GM12892 (cell line): ENCODE measurements around the gene TEX55.
"Not testable (repeated sequence)": the region's sequence is repeated elsewhere in the genome, so short reads cannot be mapped to it uniquely, and the experiment has no call there.

Experiments
- DNase-seq: peaks from one replicate; pipeline ENCODE4 v3.0.0; 2011; ENCODE audit not compliant: insufficient read length
- FAIRE-seq: peaks from 2 replicates; lab custom pipeline; 2011; peaks lifted over from hg19 to GRCh38; lab: Jason Lieb, UNC
- POLR2A ChIP-seq: IDR thresholded peaks from 2 replicates; pipeline ENCODE4 v1.6.1; 2011; ENCODE audit warnings: low read depth, low read length, control low read depth
- POLR2AphosphoS5 ChIP-seq: IDR thresholded peaks from 2 replicates; pipeline ENCODE4 v1.6.1; 2011; ENCODE audit warnings: low read depth, low read length, control low read depth
- TAF1 ChIP-seq: IDR thresholded peaks from 2 replicates; pipeline ENCODE4 v1.6.1; 2011; ENCODE audit warnings: low read depth, mild to moderate bottlenecking, control low read depth, low read length, borderline replicate concordance

Gene TEX55

DNA sequence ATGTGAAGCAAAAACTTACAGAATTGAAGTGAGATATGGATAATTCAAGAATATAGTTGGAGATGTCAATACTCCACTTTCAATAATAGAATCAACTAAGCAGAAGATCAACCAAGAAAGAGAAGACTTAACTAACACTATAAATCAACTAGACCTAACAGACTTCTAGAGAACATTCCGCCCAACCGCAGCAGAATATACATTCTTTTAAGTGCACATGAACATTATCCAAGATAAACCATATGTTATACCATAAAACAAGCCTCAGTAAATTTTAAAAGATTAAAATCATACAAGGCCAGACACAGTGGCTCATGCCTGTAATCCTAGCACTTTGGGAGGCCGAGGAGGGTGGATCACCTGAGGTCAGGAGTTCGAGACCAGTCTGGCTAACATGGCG lies 5.5 kb upstream of the TEX55 start:
- no peak for TF ChIP-seq TAF1
- no peak for TF ChIP-seq POLR2A
- TF ChIP-seq POLR2AphosphoS5 = no peak
- DNase-seq = no peak
- FAIRE-seq = no peak

DNA sequence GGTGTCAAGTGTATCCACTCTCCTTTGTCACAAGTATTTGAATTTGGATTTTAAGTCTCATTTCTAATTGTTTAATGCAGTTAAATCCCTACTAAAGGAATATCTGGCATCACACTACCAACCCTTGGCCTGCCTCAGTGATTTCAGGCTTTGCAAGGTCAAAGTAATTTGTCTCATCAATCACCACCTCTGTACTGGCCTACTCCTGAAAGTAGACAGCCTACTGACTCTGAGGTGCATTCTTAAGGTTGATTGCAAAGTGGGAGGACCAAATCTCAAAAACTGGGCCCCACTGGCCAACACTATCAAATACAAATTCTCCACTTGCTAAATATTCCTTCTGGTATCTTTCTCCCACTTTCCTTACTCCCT lies 851 bp upstream of the TEX55 start:
- FAIRE-seq (peak; percentile 9), DNase-seq (no peak)
- TF ChIP-seq POLR2A (no peak), POLR2AphosphoS5 (no peak), TAF1 (no peak)

DNA sequence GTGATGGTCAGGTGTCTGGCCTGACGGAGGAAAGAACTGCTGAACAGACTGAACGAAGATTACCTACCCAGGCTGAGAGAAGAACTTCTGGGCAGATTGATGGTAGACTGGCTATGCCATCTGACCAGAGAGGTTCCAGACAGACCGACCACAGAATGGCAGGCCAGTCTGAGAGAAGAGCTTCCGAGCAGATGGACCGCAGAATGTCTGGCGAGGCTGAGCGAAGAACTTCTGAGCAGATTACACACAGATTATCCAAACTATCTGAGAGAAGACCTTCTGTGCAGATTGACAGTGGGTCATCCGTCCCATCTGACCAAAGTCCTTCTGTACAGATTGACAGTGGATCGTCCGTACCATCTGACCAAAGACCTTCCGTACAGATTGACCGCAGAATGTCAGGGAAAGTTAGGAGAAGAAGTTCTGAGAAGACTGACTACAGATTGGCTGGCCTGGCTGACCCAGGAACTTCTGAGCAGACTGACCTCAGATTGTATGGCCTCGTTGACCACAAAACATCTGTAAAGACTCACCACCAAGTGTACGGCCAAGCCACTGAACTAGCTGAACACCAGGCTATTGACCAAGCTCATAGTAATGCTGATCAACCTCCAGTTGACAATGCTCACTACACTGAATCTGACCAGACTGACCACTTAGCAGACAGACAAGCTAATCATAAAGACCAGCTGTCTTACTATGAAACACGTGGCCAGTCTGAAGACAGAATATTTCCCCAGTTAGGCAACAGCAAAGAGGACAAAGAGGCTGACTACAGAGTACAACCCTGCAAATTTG lies 812 bp downstream of the TEX55 start:
- TF ChIP-seq POLR2A = no peak
- TF ChIP-seq TAF1 = no peak
- no peak for TF ChIP-seq POLR2AphosphoS5
- no peak for FAIRE-seq
- DNase-seq = no peak

DNA sequence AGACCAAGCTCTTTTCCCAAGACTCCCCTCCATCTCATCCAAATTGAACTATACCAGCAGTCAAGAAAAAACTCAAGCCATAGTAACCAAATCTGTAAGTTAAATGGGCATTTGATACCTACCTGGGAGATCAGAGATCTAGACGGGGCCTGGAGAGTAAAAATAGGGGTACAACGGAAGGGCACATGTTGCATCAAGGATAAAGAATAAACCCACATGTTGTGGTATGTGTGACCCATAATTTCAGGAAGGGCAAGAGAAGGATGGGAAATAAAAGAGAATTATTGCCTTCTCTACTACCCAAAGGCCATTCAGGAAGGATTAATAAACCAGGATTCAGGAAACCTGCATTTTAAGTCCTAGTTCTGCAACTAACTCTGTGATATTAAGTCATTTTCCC lies 1.5 kb downstream of the TEX55 start:
- DNase-seq (no peak), FAIRE-seq (no peak)
- TF ChIP-seq POLR2AphosphoS5 (no peak), TAF1 (no peak), POLR2A (no peak)

DNA sequence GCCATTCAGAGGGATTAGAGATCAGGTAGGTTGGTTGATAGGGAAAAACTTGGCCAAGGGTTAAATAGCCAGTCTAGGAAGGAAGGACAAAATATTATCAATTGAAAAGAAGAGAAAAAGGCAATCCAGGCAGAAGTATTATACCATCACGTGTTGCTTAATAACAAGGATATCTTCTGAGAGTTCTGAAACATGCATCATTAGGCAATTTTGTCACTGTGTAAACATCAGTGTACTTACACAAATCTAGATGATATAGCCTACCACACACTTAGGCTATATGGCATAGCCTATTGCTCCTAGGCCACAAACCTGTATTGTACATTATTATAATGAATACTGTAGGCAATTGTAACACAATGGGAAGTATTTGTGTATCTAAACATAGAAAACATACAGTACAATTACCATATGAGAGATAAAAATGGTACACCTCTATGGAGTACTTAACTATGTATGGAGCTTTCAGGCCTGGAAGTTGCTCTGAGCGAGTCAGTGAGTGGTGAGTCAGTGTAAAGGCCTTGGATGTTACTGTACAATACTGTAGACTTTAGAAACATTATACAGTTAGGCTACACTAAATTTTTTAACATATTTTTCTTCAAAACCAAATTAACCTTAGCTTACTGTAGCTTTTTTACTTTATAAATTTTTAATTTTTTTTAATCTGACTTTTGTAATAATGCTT lies 2.7 kb downstream of the TEX55 start:
- no peak for TF ChIP-seq TAF1
- no peak for TF ChIP-seq POLR2A
- TF ChIP-seq POLR2AphosphoS5 = no peak
- DNase-seq (no peak), FAIRE-seq (peak; percentile 40)

DNA sequence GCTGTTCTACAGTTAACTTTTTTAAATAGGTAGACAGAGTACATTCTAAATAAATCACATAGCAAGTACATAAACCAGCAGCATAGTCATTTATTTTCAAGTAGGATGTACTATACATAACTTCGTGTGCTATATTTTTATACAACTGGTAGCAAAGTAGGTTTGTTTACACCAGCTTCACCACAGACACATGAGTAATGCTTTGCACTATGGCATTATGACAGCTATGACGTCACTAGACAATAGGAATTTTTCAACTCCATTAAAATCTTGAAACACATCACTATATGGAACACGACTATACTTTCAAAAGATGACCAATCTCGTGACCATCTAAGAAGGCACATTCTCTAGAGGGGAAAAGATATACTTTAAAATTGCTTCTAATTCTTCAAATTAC lies 3.5 kb downstream of the TEX55 start:
- FAIRE-seq (no peak), DNase-seq (no peak)
- TF ChIP-seq TAF1 (no peak), POLR2A (no peak), POLR2AphosphoS5 (no peak)

DNA sequence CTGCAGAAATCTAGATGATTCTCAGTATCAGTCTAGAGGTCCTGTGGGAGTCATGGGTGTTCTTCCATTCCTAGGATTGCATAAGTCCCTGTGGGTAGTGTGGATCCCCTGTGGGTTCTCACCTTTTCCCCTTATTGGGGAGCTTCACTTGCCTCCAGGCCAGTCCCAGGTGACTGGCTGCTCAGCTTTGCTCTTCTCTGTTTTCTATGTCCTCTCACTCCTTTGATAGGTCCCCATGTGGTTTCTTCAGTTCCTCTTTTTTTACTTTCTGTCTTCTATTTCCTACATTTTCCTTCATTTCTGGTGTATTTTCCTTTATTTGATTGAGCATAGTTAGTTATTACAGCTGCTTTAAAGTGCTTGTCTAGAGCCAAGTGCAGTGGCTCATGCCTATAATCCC lies 10.9 kb downstream of the TEX55 start:
- no peak for TF ChIP-seq POLR2AphosphoS5
- TF ChIP-seq TAF1 = no peak
- no peak for TF ChIP-seq POLR2A

DNA sequence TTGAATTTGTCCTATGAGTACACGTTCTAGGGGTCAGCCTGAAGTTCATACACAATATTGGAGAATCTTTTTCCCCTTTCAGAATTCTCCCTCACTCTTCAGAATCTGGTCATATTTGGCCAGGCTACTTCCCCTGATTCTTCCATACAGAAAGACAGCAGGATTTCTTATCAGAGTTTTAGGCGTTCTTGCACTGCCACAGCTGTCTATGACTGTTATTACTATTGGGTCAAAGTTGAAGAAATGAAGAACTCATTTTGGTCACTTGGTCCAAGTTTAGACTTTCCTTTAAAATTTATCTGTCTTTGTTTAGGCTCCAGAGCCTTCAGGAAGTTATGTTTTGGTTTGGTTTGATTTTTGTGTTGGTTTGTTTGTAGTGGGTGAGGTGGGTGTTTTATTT lies 12.0 kb downstream of the TEX55 start:
- FAIRE-seq (no peak), DNase-seq (no peak)
- TF ChIP-seq TAF1 (no peak), POLR2AphosphoS5 (no peak), POLR2A (no peak)

More for the DNA sequence above, 10.9 kb downstream of the TEX55 start:
- FAIRE-seq (no peak), DNase-seq (no peak)

DNA sequence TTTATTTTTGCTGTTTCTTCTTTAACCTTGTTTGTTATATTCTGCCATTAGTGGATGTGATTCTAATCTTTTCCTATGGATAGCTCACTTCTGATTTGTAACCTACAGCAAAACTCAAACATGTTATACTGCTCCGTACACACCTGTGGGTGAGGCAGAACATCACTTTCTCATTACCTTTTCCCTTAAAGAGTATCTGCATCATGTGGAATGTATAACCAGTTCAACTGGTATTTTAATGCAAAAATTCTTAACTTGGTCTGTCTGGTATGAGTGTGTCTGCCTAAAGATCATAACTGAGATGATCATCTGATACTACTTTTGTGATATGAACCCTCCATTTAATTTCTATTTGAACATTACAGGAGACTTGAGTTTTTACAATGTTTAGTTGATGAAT lies 14.4 kb downstream of the TEX55 start:
- TF ChIP-seq POLR2AphosphoS5 (no peak), POLR2A (no peak), TAF1 (no peak)
- no peak for FAIRE-seq
- no peak for DNase-seq

DNA sequence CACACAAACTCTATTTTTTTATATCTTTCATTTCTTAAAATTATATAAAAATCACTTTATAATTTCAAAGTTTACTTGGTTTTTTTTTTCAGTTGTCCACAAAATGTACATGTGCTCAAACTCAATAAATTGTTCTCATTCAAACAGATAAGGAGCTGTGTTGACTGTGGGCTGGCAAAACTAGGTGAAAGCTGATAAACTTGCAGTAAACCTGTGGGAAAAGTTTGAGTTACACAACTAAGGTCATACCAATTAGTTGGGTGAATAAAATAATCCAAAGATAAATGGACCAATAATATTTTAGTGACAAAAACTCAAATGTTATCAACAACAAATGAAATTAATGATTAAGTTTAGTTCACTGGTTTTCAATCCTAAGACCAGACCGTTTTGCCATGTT lies 14.8 kb downstream of the TEX55 start:
- no peak for TF ChIP-seq TAF1
- no peak for TF ChIP-seq POLR2AphosphoS5
- no peak for TF ChIP-seq POLR2A
- no peak for FAIRE-seq
- no peak for DNase-seq

DNA sequence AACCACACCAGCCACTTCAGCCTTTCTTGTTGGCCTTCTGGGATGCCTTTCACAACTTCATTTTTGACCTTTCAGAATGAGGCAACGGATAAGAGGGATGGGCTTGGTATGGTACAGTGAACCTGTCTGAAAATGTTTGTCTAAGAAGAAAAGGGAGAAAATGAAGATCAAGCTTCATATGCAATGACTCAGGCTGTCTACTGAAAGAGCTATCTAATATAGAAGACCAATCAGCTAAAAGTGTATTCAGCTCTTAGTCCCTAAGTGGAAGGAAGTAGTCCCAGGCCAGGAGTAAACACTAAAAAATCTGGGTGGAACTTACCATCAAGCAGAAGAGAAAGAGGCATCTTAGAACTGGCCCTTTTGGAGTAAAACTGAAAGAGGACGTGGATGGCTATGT lies 15.3 kb downstream of the TEX55 start:
- TF ChIP-seq POLR2A = no peak
- no peak for TF ChIP-seq POLR2AphosphoS5
- TF ChIP-seq TAF1 = no peak
- FAIRE-seq = no peak

DNA sequence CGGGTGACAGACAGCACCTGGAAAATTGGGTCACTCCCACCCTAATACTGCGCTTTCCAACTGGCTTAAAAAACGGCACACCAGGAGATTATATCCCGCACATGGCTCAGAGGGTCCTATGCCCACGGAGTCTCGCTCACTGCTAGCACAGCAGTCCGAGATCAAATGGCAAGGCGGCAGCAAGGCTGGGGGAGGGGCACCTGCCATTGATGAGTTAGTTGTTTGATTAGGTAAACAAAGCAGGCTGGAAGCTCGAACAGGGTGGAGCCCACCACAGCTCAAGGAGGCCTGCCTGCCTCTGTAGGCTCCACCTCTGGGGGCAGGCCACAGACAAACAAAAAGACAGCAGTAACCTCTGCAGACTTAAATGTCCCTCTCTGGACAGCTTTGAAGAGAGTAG lies 18.8 kb downstream of the TEX55 start:
- DNase-seq, FAIRE-seq: not testable (repeated sequence)

More for the DNA sequence above, 15.3 kb downstream of the TEX55 start:
- DNase-seq = no peak
